ENCODE measurements around the gene RNF26.

DNA sequence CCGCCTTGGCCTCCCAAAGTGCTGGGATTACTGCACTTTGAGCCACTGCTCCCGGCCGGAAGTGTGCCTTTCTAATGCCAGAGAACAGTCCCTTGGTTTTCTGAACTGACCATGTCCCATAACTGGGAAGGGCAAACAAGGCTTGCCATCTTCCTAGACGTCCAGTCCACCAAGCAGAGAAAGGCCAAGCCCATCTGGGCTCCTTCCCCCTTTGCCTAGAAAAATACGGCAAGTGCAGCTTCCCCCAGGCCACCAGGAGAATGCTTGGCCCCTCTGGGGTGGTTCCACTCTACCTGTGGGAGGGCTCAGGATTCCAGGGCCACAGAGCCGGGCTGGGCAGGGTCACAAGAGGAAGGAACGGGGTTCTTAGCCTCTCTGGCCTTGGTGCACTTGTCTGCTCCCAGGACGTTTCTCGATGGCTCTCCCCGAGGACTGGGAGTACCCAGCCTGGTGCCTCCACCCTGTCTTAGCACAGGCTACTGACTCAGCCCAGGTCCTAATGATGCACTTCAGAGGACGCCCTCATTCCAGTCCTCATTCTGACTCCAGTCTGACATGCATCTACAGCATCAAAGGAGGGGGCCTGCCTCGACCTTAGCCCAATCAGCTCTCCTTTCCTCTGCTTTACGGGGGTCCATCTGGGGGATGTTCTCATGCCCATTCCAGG is 46.0 kb downstream of the RNF26 start:
- TF ChIP-seq, protein P1, sequence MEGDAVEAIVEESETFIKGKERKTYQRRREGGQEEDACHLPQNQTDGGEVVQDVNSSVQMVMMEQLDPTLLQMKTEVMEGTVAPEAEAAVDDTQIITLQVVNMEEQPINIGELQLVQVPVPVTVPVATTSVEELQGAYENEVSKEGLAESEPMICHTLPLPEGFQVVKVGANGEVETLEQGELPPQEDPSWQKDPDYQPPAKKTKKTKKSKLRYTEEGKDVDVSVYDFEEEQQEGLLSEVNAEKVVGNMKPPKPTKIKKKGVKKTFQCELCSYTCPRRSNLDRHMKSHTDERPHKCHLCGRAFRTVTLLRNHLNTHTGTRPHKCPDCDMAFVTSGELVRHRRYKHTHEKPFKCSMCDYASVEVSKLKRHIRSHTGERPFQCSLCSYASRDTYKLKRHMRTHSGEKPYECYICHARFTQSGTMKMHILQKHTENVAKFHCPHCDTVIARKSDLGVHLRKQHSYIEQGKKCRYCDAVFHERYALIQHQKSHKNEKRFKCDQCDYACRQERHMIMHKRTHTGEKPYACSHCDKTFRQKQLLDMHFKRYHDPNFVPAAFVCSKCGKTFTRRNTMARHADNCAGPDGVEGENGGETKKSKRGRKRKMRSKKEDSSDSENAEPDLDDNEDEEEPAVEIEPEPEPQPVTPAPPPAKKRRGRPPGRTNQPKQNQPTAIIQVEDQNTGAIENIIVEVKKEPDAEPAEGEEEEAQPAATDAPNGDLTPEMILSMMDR (IDR thresholded peaks at IDR 0.05; ENCODE audit: poor library complexity) = no peak
- no peak for TF ChIP-seq EZH2 (IDR thresholded peaks at IDR 0.05; ENCODE audit: borderline replicate concordance)

Measured in hepatocyte (in vitro differentiated cells).